Measurements from ENCODE around the gene WNK3.

Gene WNK3

GRCh38 chrX:54238588-54238987 lies 119.3 kb downstream of the WNK3 start:
- no peak for DNase-seq (ENCODE audit: low read depth in 2 of 2)

GRCh38 chrX:54237014-54237413 lies 120.8 kb downstream of the WNK3 start:
- no peak for DNase-seq (ENCODE audit: low read depth in 2 of 2)

GRCh38 chrX:54230435-54231148 lies 127.3 kb downstream of the WNK3 start:
- no peak for DNase-seq (ENCODE audit: low read depth in 2 of 2)

DNA sequence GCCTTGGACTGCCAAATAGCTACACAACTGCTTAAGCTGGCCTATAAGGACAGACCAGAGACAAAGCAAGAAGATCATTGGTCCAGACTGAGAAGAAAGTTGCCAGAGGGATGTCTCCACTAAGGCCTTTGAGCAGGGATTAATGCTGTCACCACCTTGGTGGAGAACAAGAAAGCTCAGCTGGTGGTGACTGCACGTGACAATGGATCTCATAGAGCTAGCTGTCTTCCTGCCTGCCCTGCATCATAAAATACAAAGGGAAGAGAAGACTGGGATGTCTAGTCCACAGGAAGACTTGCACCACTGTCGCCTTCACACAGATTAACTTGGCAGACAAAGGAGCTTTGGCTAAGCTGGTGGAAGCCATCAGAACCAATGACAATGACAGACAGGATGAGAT lies 134.3 kb downstream of the WNK3 start:
- DNase-seq (ENCODE audit: low read depth in 2 of 2), result no peak

DNA sequence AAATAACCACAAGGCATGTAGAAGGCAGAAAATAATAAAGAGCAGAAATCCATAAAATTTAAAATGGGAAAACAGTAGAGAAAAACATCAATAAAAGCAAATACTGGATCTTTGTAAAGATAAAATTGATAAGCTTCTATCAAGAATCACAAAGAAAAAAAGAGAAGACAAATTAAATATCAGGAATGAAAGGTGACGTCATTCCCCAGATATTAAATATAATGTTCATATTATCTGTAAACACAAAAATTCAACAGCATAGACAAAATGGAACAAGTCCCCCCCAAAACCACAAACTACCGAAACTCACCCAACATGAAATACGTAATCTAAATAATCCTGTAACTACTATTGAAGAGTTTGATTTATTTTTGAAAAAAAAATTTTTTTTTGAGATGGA lies 144.2 kb downstream of the WNK3 start:
- DNase-seq (ENCODE audit: low read depth in 2 of 2), result no peak

GRCh38 chrX:54208531-54208930 lies 149.3 kb downstream of the WNK3 start:
- no peak for DNase-seq (ENCODE audit: low read depth in 2 of 2)

GRCh38 chrX:54198262-54198661 lies 159.6 kb downstream of the WNK3 start:
- no peak for DNase-seq (ENCODE audit: low read depth in 2 of 2)

- DNase-seq (ENCODE audit: low read depth in 2 of 2), result no peak
Measured at GRCh38 chrX:54194982-54195588, 162.8 kb downstream of the WNK3 start.

GRCh38 chrX:54193085-54193821 lies 164.6 kb downstream of the WNK3 start:
- DNase-seq (ENCODE audit: low read depth in 2 of 2), result no peak

DNA sequence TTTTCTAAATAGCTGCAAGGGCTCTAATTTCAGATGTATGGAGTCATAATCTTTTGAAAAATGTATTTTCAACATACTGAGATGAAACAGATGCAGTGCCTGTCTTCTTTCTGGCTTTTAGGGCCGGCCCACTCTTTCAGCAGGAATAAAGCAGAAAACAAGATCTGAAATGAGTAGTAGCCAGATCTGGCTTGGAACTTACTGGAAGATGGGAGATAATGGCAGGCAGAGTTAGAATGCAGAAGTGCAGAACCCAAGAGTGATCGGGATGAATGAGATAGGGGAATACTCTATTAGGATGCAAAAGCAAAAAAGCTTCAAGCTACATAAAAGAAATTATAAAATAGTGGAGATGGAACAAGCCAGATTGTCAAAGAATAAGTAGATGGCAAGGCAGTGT lies 173.4 kb downstream of the WNK3 start:
- no peak for DNase-seq (ENCODE audit: low read depth in 2 of 2)

DNA sequence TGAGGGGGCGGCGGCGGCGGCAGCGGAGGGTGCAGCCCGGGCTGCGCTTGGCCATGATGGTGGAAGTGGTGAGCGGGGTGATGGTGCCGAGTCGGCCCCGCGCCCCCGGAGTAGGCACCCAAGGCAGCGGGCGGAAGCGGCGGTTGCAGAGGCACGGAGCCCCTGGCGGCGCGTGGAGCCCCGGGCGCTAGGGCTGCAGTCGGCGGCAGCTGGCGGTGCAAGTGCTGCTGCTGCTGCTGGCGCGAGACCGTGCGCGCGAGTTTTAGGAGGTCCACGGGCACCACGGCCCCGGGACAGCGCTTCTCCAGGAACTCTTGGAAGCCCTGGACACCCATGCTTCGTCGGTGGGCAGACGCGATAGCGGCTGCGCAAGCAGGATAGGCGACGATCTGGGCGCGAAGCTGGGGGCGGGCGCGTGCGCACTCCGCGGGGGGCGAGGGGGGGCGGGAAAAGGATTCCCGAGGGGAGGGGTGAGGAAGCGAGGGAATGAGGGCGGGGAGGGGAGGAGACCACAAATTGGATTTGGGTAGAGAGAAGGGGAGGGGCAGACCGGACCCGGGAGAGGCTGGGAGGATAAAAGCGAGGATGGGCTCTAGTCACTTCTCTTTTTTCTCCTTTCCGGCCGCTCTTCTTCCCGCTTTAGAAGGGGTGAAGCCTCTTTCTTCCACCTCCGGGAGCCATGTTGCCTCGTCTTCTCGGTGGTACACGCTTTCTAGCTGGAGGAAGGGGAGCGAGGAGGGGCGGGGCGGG lies 174.8 kb downstream of the WNK3 start, which contains the start of gene FAM120C:
TSS of gene FAM120C (minus strand) at position 391 of the 750 bp plus-strand sequence. CDS start at position 335, 56 bp downstream.
- DNase-seq (ENCODE audit: low read depth in 2 of 2), result peak; percentile 51 to 53

DNA sequence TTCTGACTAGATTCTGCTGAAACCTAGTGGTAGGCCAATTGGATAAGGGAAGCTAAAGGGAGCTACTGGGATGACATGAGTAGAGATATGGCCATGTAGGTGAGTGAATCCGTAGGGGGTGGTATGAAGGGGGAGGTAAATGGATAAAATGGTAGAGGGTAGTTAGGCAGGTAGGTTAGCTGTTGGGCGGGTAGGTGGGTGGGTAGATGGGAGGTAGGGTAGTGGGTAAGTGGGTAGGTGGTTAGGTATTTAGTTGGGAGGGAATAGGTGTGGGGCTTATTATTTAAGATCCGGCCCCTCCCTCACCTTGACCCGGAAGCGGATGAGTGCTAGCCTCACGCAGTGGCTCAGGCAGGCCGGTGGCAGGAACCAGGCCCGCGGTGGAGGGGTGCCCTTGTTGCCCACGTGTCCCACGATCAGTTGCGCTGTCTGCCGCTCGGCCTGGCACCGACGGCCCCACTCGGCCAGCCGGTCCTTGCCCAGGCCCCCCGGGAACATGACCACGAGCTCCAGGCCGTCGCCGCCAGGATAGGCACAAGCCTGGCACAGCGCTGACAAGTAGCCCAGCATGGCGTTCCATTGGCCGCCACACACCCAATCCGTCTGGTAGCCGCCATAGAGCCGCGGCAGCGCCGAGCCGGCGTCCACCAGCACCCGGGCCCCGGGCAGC lies 175.5 kb downstream of the WNK3 start:
- DNase-seq (ENCODE audit: low read depth in 2 of 2), result peak; percentile 46 to 56

DNA sequence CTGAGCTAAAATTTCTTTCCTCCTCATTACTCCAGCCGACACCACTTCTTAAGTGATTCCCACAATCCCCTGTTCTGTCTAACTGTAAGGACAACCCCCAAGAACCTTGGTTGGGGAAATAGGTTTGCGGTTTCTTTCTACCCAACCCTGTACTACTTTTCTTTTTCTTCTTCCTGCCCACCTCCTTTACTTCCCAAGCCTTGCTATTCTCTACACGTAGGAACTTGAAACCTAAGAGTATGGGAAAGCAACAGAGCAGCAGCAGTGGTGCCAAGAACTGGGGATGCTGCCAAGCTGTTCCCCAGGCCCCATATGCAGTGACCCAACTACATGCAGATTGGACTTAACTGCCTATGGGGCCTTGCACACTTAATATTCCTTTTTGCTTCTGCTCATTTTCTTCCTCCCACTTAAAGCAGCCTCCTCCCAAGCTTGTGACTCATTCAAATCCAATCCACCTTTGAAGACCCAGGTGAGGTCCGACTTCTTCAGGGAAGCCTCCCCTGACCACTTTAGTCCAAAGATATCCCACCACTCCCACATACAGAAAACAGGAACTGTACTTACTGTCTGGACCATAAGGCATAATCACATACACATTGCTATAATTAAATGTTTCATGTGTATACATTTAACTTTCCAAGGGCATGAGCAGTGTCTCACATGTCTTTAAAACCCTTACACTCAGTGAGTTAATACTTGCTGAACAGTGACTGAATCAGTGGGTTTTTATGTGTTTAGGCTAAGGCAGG lies 176.5 kb downstream of the WNK3 start:
- DNase-seq (ENCODE audit: low read depth in 2 of 2), result no peak

DNA sequence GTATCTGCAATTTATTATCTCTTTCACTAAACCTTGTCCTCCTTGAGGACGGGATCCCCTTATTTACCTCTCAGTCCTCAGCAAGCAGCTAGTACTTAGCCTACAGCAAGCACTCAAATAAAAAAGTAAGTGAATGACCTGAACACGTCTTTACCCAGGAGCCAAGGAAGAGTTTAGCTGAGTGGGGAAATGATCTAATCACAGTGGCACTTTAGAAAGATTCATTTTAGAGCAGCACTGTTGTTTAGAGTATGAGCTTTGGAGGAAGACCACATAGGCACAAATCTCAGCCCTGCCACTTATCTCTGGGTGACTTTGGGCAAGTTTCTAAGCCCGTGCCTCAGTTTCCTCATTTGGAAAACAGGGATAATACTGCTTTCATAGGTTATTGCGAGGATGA lies 177.4 kb downstream of the WNK3 start:
- no peak for DNase-seq (ENCODE audit: low read depth in 2 of 2)

GRCh38 chrX:54178100-54178940 lies 179.5 kb downstream of the WNK3 start:
- DNase-seq (ENCODE audit: low read depth in 2 of 2), result no peak

DNA sequence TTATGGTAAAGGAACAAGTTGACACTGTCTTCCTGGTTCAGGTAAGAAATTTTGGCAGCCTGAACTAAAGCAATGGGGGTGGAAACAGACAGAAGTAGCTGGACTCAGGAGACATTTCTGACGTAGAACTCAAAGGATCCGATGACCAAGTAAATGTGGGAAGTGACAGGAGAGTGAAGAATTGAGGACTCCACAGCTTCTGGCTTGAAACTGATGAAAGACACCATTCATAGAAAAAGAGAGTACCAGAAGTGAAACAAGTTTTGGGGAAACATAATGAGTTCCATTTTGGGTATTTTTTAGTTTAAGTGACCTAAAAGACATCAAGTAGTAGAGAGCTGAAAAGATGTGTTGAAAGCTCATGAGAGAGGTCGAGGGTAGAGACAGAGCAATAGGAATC lies 180.5 kb downstream of the WNK3 start:
- no peak for DNase-seq (ENCODE audit: low read depth in 2 of 2)

GRCh38 chrX:54173791-54174190 lies 184.1 kb downstream of the WNK3 start:
- no peak for DNase-seq (ENCODE audit: low read depth in 2 of 2)

DNA sequence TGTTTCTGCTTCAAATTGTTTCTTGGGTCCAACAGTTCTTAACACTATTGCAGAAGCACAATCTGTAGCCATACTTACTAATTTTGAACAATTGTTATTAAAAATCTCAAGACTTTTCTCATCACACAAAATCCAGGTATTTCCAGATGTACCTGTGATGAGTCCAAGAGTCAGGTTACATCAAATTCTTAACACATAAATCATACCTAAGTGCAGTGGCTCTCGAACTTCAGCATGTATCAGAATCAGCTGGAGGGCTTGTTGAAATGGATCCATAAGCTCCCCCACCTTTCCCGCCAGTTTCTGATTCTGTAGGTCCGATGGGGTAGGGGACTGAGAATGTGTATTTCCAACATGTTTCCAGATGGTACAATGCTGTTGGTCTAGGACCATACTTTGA lies 185.4 kb downstream of the WNK3 start:
- DNase-seq (ENCODE audit: low read depth in 2 of 2), result no peak

- DNase-seq (ENCODE audit: low read depth in 2 of 2), result no peak
Measured at GRCh38 chrX:54171527-54172250, 186.2 kb downstream of the WNK3 start.
